Endothelial cell (in vitro differentiated cells): ENCODE measurements around the gene AADAT. TPM values are rescaled to one million over a fixed set of nuclear protein-coding genes. Genes with fewer than 3 reads are reported as not detected.

ENCODE experiments used
- DNase-seq: peaks from one replicate; pipeline ENCODE4 v3.0.0; 2021; ENCODE audit warnings: low spot score
- H3K27ac Mint-ChIP-seq: one replicate; pipeline ENCODE4 v1.8.0; 2021; ENCODE audit warnings: mixed read lengths, inconsistent platforms; ENCODE audit not compliant: unreplicated experiment
- H3K27me3 Mint-ChIP-seq: one replicate; pipeline ENCODE4 v1.8.0; 2021; ENCODE audit warnings: mild to moderate bottlenecking, moderate library complexity, mixed read lengths, inconsistent platforms; ENCODE audit not compliant: unreplicated experiment
- H3K36me3 Mint-ChIP-seq: one replicate; pipeline ENCODE4 v1.8.0; 2021; ENCODE audit warnings: mild to moderate bottlenecking, low read depth, mixed read lengths, inconsistent platforms; ENCODE audit not compliant: unreplicated experiment
- H3K4me1 Mint-ChIP-seq: one replicate; pipeline ENCODE4 v1.8.0; 2021; ENCODE audit warnings: mild to moderate bottlenecking, mixed read lengths, inconsistent platforms; ENCODE audit not compliant: unreplicated experiment
- H3K4me3 Mint-ChIP-seq: one replicate; pipeline ENCODE4 v1.8.0; 2021; ENCODE audit warnings: mild to moderate bottlenecking, mixed read lengths, inconsistent platforms; ENCODE audit not compliant: unreplicated experiment
- H3K9me3 Mint-ChIP-seq: one replicate; pipeline ENCODE4 v1.8.0; 2021; ENCODE audit warnings: mixed read lengths, inconsistent platforms; ENCODE audit not compliant: unreplicated experiment
- total RNA-seq: library from RNA; stranded (reverse); fragmentation: NEBNext Ultra II Directional; extraction: Animal tissue kit (Norgen Biotek cat#: 25700); gene quantifications from one replicate; pipeline ENCODE4 v1.2.1, GENCODE V29; 2021; ENCODE audit not compliant: unreplicated experiment
- TF ChIP-seq, protein P1 (sequence below): fragments of 200-600 bp; sonication (generic); IDR thresholded peaks from one replicate; pipeline ENCODE4 v1.5.0; 2021; ENCODE audit warnings: antibody characterized with exemption; ENCODE audit not compliant: unreplicated experiment

The AADAT gene
- total RNA-seq, 1 donor from 2014 or later, result 6.6 TPM

DNA sequence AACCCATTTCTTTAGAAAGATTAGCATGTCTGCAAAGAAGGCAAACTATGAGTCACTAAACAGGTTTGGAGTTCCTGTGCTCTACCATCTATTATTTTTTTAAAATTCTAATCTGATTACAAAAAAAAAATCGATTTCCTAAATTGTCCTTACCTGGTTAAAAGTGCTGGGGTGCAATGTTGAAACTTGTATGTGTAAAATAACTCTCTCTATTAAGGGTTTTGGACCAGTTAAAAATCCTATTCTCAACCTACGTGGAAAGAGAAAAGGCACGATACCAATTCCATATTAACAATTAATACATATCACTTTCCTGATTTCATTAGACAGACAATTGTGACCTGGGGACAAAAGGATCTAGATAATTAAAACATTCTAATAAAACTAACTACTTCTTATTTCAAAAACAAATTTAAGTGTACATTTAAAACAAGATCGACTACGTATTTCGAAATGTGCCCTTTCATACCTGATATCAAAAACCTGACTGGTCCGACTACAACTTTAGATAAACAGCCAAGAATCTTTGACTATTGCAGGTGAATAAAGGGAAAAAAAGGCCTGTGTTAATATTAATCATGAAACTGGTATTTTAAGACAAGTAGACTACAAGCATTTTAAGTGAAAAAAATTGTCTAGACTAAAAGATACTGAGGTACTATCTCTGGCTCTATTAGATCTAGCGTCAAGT, 21.2 kb downstream of the AADAT start:
- Mint-ChIP-seq H3K27ac (no peak overlapping the region), H3K27me3 (no peaks in the 10 kb centered on the region), H3K4me1 (no peaks in the 10 kb centered on the region), H3K9me3 (no peaks in the 10 kb centered on the region), H3K36me3 (peaks cover 14% of the 10 kb centered on the region), H3K4me3 (no peak overlapping the region)
- TF ChIP-seq, protein P1, sequence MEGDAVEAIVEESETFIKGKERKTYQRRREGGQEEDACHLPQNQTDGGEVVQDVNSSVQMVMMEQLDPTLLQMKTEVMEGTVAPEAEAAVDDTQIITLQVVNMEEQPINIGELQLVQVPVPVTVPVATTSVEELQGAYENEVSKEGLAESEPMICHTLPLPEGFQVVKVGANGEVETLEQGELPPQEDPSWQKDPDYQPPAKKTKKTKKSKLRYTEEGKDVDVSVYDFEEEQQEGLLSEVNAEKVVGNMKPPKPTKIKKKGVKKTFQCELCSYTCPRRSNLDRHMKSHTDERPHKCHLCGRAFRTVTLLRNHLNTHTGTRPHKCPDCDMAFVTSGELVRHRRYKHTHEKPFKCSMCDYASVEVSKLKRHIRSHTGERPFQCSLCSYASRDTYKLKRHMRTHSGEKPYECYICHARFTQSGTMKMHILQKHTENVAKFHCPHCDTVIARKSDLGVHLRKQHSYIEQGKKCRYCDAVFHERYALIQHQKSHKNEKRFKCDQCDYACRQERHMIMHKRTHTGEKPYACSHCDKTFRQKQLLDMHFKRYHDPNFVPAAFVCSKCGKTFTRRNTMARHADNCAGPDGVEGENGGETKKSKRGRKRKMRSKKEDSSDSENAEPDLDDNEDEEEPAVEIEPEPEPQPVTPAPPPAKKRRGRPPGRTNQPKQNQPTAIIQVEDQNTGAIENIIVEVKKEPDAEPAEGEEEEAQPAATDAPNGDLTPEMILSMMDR, result no peak
- DNase-seq, result no peak

DNA sequence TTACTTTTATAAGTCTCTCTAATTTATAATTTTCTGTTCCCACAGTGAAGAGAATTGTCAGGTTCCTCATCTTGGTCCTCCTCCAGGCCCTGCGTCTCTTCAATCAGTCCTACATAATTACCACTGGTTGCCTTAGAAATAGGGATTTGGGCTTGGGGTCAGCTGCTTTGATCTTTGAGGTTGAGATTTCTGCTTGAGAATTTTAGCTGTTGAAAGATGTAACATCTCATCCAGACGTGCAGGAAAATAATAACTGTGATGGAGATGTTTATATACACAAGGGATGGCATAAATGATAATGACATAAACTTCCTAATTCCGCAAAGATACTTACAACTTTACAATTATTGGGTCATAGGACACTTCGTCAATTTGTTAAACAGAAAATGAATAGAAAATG, 30.3 kb downstream of the AADAT start:
- no peaks in the 10 kb centered on the region for H3K9me3 Mint-ChIP-seq
- no peak overlapping the region for H3K27ac Mint-ChIP-seq
- no peaks in the 10 kb centered on the region for H3K27me3 Mint-ChIP-seq
- H3K4me3 Mint-ChIP-seq, result no peak overlapping the region
- no peaks in the 10 kb centered on the region for H3K36me3 Mint-ChIP-seq
- no peak for DNase-seq
- TF ChIP-seq, protein P1, result no peak
- no peaks in the 10 kb centered on the region for H3K4me1 Mint-ChIP-seq

DNA sequence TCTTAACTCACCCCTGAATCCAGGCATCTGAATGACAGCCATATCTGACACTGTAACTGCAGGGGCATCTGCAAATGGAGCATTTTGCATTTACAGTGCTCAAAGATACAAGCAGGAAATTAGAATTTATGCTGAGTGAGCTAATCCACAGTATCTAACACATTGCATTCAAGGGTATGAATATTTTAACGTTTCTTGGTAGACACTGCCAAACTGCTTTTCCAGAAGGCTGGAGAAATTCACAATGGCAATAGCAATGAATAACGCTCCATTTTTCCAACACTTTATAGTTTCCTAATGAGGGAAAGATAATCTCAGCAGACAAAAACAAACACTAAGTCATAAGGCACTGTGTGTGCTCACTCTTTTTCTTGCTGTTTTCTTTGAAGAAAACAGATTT, 30.9 kb downstream of the AADAT start:
- Mint-ChIP-seq H3K36me3 (no peaks in the 10 kb centered on the region), H3K27me3 (no peaks in the 10 kb centered on the region), H3K4me3 (no peak overlapping the region), H3K4me1 (no peaks in the 10 kb centered on the region), H3K9me3 (no peaks in the 10 kb centered on the region), H3K27ac (no peak overlapping the region)
- TF ChIP-seq, protein P1, result no peak
- DNase-seq, result no peak

DNA sequence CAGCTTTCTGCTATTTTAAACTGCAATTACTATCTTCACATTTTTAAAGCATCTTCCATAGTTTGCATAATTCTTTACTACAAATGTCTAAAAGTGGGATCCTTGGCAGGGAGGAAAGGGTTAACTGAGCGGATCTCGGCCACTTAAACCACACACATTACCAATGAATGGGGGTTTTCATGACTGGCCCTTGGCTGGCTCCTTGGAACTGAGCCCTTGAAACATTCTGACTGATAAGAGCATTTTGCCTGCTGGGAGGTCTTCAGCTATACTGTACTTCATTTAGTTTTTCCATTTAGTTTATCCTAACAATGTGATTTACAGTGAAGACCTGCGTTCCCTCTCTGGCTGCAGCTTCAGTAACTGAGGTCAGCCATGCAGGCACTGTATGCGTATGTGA, 31.9 kb downstream of the AADAT start:
- Mint-ChIP-seq H3K27ac (no peak overlapping the region), H3K4me1 (no peaks in the 10 kb centered on the region), H3K9me3 (no peaks in the 10 kb centered on the region), H3K4me3 (no peak overlapping the region), H3K36me3 (no peaks in the 10 kb centered on the region), H3K27me3 (no peaks in the 10 kb centered on the region)
- TF ChIP-seq, protein P1, result no peak
- no peak for DNase-seq

DNA sequence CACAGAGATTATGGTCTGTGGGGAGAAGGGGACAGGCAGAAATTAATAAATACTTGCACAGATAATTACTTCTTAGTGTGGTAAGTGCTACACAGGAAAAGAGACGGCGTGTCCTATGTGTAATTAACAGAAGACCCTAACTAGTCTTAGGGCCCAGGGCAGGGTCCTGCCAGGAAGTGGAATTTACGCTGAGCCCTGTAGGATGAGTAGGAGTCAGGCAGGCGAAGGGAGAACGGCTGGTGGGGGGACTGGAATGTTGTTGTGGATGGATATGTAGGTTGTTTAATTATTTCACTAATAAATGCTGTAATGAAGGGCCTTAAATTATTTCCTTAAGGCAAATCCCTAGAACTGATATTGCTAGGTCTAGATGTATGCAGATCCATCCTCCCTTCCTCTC, 36.8 kb downstream of the AADAT start:
- TF ChIP-seq, protein P1, result no peak
- H3K4me1 Mint-ChIP-seq, result no peaks in the 10 kb centered on the region
- no peaks in the 10 kb centered on the region for H3K9me3 Mint-ChIP-seq
- no peaks in the 10 kb centered on the region for H3K36me3 Mint-ChIP-seq
- no peaks in the 10 kb centered on the region for H3K27me3 Mint-ChIP-seq
- no peak overlapping the region for H3K4me3 Mint-ChIP-seq
- no peak overlapping the region for H3K27ac Mint-ChIP-seq
- DNase-seq, result no peak
